H1 (cell line): ENCODE measurements around the gene POLE. TPM values are rescaled to one million over a fixed set of nuclear protein-coding genes. Genes with fewer than 3 reads are reported as not detected.

ENCODE experiments used
- CTCF ChIA-PET: fragments of 300-600 bp; sonication (Branson Sonifier 250); formaldehyde crosslinking; loops from one replicate; lab custom pipeline; 2021; ENCODE audit not compliant: partially characterized antibody; lab: Charles Lee
- POLR2A ChIA-PET: fragments of 300-600 bp; sonication (Branson Sonifier 250); formaldehyde crosslinking; loops from one replicate; lab custom pipeline; 2021; ENCODE audit warnings: inconsistent platforms; ENCODE audit not compliant: partially characterized antibody; lab: Charles Lee
- DNase-seq, 2 experiments: peaks; one replicate each; pipeline versions ENCODE4 v3.0.0 to v3.0.0-alpha.2; 2010 to 2022; ENCODE audit warnings: low spot score in 2 of 2, low read depth in 1 of 2, mixed read lengths in 1 of 2
- FAIRE-seq: peaks from 2 replicates; lab custom pipeline; 2011; peaks lifted over from hg19 to GRCh38; lab: Jason Lieb, UNC
- H2AFZ ChIP-seq: 2 replicates; pipeline ENCODE4 v1.8.1; 2012; ENCODE audit warnings: low read length, inconsistent platforms
- H2AK5ac ChIP-seq: 2 replicates; pipeline ENCODE4 v1.6.1; 2013; ENCODE audit warnings: low read depth, low read length
- H2BK120ac ChIP-seq: replicated peaks from 2 replicates; pipeline ENCODE3; 2013; ENCODE audit warnings: low read depth, low read length, inconsistent platforms
- H2BK12ac ChIP-seq: 2 replicates; pipeline ENCODE4 v1.6.1; 2013; ENCODE audit warnings: low read depth, low read length
- H2BK15ac ChIP-seq: 2 replicates; pipeline ENCODE4 v1.6.1; 2013; ENCODE audit warnings: low read length
- H2BK20ac ChIP-seq: 2 replicates; pipeline ENCODE4 v1.6.1; 2013; ENCODE audit warnings: low read length
- H2BK5ac ChIP-seq: 2 replicates; pipeline ENCODE4 v1.6.1; 2013; ENCODE audit warnings: low read depth, low read length
- H3K14ac ChIP-seq: 2 replicates; pipeline ENCODE4 v1.6.1; 2013; ENCODE audit warnings: inconsistent platforms; ENCODE audit not compliant: insufficient read length
- H3K18ac ChIP-seq: 2 replicates; pipeline ENCODE4 v1.6.1; 2013; ENCODE audit warnings: low read length; ENCODE audit errors: extremely low read depth
- H3K23ac ChIP-seq: 2 replicates; pipeline ENCODE4 v1.6.1; 2013; ENCODE audit warnings: inconsistent platforms; ENCODE audit not compliant: insufficient read length
- H3K23me2 ChIP-seq: 2 replicates; pipeline ENCODE4 v1.6.1; 2013; ENCODE audit warnings: low read depth, low read length
- H3K27ac ChIP-seq: 2 replicates; pipeline ENCODE4 v1.6.1; 2011; ENCODE audit warnings: low read depth, low read length, inconsistent platforms
- H3K27me3 ChIP-seq, 4 experiments: replicated peaks in 1 of 4; 1 replicate in 1 of 4; 2 replicates in 3 of 4; pipeline versions ENCODE4 v1.6.1 to v1.8.1; 2011 to 2013; ENCODE audit warnings: low read length in 3 of 4, mild to moderate bottlenecking in 3 of 4, inconsistent platforms in 2 of 4, mixed read lengths in 2 of 4, moderate library complexity in 1 of 4; ENCODE audit not compliant: control insufficient read depth in 3 of 4, insufficient read depth in 3 of 4; ENCODE audit errors: extremely low read depth in 1 of 4
- H3K36me3 ChIP-seq, 4 experiments: 2 replicates each; pipeline versions ENCODE4 v1.6.1 to v1.8.1; 2011 to 2013; ENCODE audit warnings: mild to moderate bottlenecking in 4 of 4, low read length in 3 of 4, moderate library complexity in 2 of 4, control low read depth in 1 of 4, inconsistent platforms in 1 of 4; ENCODE audit not compliant: insufficient read depth in 4 of 4, control insufficient read depth in 2 of 4
- H3K4ac ChIP-seq: replicated peaks from 2 replicates; pipeline ENCODE3; 2013; ENCODE audit warnings: low read length, low read depth, mixed read lengths, inconsistent platforms; ENCODE audit not compliant: insufficient read length
- H3K4me1 ChIP-seq, 4 experiments: replicated peaks in 1 of 4; 1 replicate in 1 of 4; 2 replicates in 3 of 4; pipeline versions ENCODE4 v1.6.1 to v1.8.1; 2011 to 2013; ENCODE audit warnings: low read length in 3 of 4, inconsistent platforms in 2 of 4, mixed read lengths in 1 of 4; ENCODE audit not compliant: insufficient read depth in 4 of 4, control insufficient read depth in 3 of 4
- H3K4me2 ChIP-seq, 2 experiments: 2 replicates each; pipeline versions ENCODE4 v1.6.1 to v1.8.1; 2011 to 2013; ENCODE audit warnings: low read depth in 2 of 2, low read length in 2 of 2, control low read depth in 1 of 2, inconsistent platforms in 1 of 2, mild to moderate bottlenecking in 1 of 2; ENCODE audit not compliant: insufficient read depth in 1 of 2
- H3K4me3 ChIP-seq, 4 experiments: fragments of 200-600, 300-600 bp in 1 of 4; sonication (generic), shearing (Covaris generic), sonication (Bioruptor Twin) in 1 of 4; 2 replicates each; pipeline versions ENCODE4 v1.5.1 to v1.8.1; 2011 to 2016; ENCODE audit warnings: low read length in 4 of 4, low read depth in 3 of 4, control low read depth in 2 of 4, inconsistent platforms in 2 of 4, mild to moderate bottlenecking in 2 of 4, mixed read lengths in 1 of 4, moderate library complexity in 1 of 4; ENCODE audit not compliant: insufficient read depth in 2 of 4; ENCODE audit errors: extremely low read depth in 1 of 4
- H3K56ac ChIP-seq: replicated peaks from 2 replicates; pipeline ENCODE3; 2013; ENCODE audit warnings: low read depth, mild to moderate bottlenecking, mixed read lengths, low read length, inconsistent platforms; ENCODE audit not compliant: insufficient read length
- H3K79me1 ChIP-seq: 2 replicates; pipeline ENCODE4 v1.6.1; 2013; ENCODE audit warnings: low read depth, low read length, control low read depth
- H3K79me2 ChIP-seq, 2 experiments: 2 replicates each; pipeline versions ENCODE4 v1.6.1 to v1.8.1; 2012 to 2013; ENCODE audit warnings: low read length in 2 of 2, mild to moderate bottlenecking in 2 of 2, inconsistent platforms in 1 of 2; ENCODE audit not compliant: insufficient read depth in 2 of 2, control insufficient read depth in 1 of 2
- H3K9ac ChIP-seq, 4 experiments: replicated peaks in 1 of 4; 1 replicate in 1 of 4; 2 replicates in 3 of 4; pipeline versions ENCODE4 v1.6.1 to v1.8.1; 2011 to 2013; ENCODE audit warnings: low read depth in 3 of 4, low read length in 3 of 4, control low read depth in 2 of 4, mild to moderate bottlenecking in 2 of 4, moderate library complexity in 2 of 4, inconsistent platforms in 1 of 4; ENCODE audit errors: extremely low read depth in 1 of 4
- H3K9me3 ChIP-seq, 2 experiments: 2 replicates each; pipeline versions ENCODE4 v1.6.1 to v1.8.1; 2012 to 2013; ENCODE audit warnings: mild to moderate bottlenecking in 2 of 2, moderate library complexity in 2 of 2, control low read depth in 1 of 2, inconsistent platforms in 1 of 2, low read depth in 1 of 2, low read length in 1 of 2, mixed read lengths in 1 of 2; ENCODE audit not compliant: insufficient read depth in 2 of 2
- H4K20me1 ChIP-seq, 2 experiments: replicated peaks in 1 of 2; 2 replicates each; pipeline versions ENCODE3 to v1.8.1; 2011 to 2013; ENCODE audit warnings: inconsistent platforms in 2 of 2, low read length in 2 of 2, mild to moderate bottlenecking in 1 of 2; ENCODE audit not compliant: insufficient read depth in 2 of 2, control insufficient read depth in 1 of 2
- H4K5ac ChIP-seq: 2 replicates; pipeline ENCODE4 v1.6.1; 2013; ENCODE audit warnings: low read length, low read depth, mixed read lengths, inconsistent platforms; ENCODE audit not compliant: insufficient read length
- H4K8ac ChIP-seq: 2 replicates; pipeline ENCODE4 v1.8.0; 2013; ENCODE audit warnings: mild to moderate bottlenecking, moderate library complexity, low read length, inconsistent platforms; ENCODE audit not compliant: insufficient read depth; ENCODE audit errors: extremely low read depth
- H4K91ac ChIP-seq: replicated peaks from 2 replicates; pipeline ENCODE3; 2013; ENCODE audit warnings: low read length, mixed read lengths, inconsistent platforms; ENCODE audit not compliant: insufficient read length
- ATF3 ChIP-seq: IDR thresholded peaks from 2 replicates; pipeline ENCODE4 v1.6.1; 2011; ENCODE audit warnings: low read depth, mild to moderate bottlenecking, low read length; ENCODE audit not compliant: insufficient read depth
- CHD1 ChIP-seq: IDR thresholded peaks from 2 replicates; pipeline ENCODE4 v1.6.1; 2012; ENCODE audit warnings: low read depth, low read length, improper control_type of control experiment
- E2F6 ChIP-seq: IDR thresholded peaks from 2 replicates; pipeline ENCODE4 v1.6.1; 2012; ENCODE audit warnings: inconsistent platforms
- EP300 ChIP-seq, 2 experiments: IDR thresholded peaks; 1 replicate in 1 of 2; 2 replicates in 1 of 2; pipeline ENCODE4 v1.6.1; 2011 to 2012; ENCODE audit warnings: low read depth in 2 of 2, low read length in 2 of 2, mild to moderate bottlenecking in 2 of 2, borderline replicate concordance in 1 of 2, inconsistent platforms in 1 of 2, moderate library complexity in 1 of 2
- FOSL1 ChIP-seq: IDR thresholded peaks from 2 replicates; pipeline ENCODE4 v1.6.1; 2011; ENCODE audit warnings: mild to moderate bottlenecking, low read depth, low read length, moderate library complexity; ENCODE audit not compliant: insufficient read depth
- POLR2AphosphoS5 ChIP-seq: IDR thresholded peaks from 2 replicates; pipeline ENCODE4 v1.6.1; 2011; ENCODE audit warnings: low read depth, low read length
- POU5F1 ChIP-seq: IDR thresholded peaks from 2 replicates; pipeline ENCODE4 v1.6.1; 2011; ENCODE audit warnings: low read depth, mild to moderate bottlenecking, low read length, moderate library complexity
- USF2 ChIP-seq: IDR thresholded peaks from 2 replicates; pipeline ENCODE4 v1.6.1; 2011; ENCODE audit warnings: low read length, improper control_type of control experiment
- YY1 ChIP-seq: IDR thresholded peaks from 2 replicates; pipeline ENCODE4 v1.6.1; 2011; ENCODE audit warnings: low read depth, mild to moderate bottlenecking, low read length
- WGBS, 2 experiments: shearing (Covaris generic) in 1 of 2; methylation state at CpG; one replicate each; pipeline versions ENCODE4 v1.1.6 to v1.1.7; 2013 to 2015; ENCODE audit warnings: low lambda C conversion rate in 2 of 2, mixed read lengths in 2 of 2, inconsistent platforms in 1 of 2, low coverage in 1 of 2, missing lambda C conversion rate in 1 of 2; ENCODE audit not compliant: insufficient replicate concordance in 2 of 2, insufficient coverage in 1 of 2, insufficient read length in 1 of 2; ENCODE audit errors: extremely low coverage in 1 of 2, missing lambda C conversion rate in 1 of 2; 5-methylcytosine and 5-hydroxymethylcytosine counted together
- polyA plus RNA-seq, 7 experiments: library from polyadenylated mRNA; depleted of rRNA in 3 of 7; stranded (reverse) in 5 of 7; unstranded in 2 of 7; fragments of >200 nt in 5 of 7; fragments of 200-250 nt in 2 of 7; gene quantifications; 1 replicate in 5 of 7; 2 replicates in 1 of 7; 4 replicates in 1 of 7; pipeline versions ENCODE4 v1.2.1 to v1.2.3, GENCODE V29; 2011 to 2013; ENCODE audit warnings: missing spikeins in 2 of 7, mixed read lengths in 2 of 7
- total RNA-seq: library from RNA; stranded (reverse); fragmentation: NEBNext Ultra II Directional; extraction: Animal tissue kit (Norgen Biotek cat#: 25700); gene quantifications from 2 replicates; pipeline ENCODE4 v1.2.1, GENCODE V29; 2021

Gene POLE
- total and polyA plus RNA-seq, 2 of the 8 experiments (the other 6 are each of a cell fraction or from before 2014, with no cell fraction given): 59.7 to 115 TPM

- Histone ChIP-seq H3K36me3 (peaks cover 39 to 88% (median 77%) of the 10 kb centered on the region in 4 experiments), H3K4me2 (no peak overlapping the region), H4K20me1 (peaks cover 4 to 25% of the 10 kb centered on the region in 2 experiments), H3K79me1 (no peaks in the 10 kb centered on the region), H3K14ac (no peak overlapping the region), H2AK5ac (no peak overlapping the region), H3K27me3 (no peaks in the 10 kb centered on the region), H4K8ac (no peak overlapping the region), H2BK15ac (no peak overlapping the region), H4K5ac (no peak overlapping the region), H3K9me3 (no peaks in the 10 kb centered on the region), H2AFZ (no peak overlapping the region), H3K56ac (no peak overlapping the region), H2BK5ac (no peak overlapping the region; the same call in 1 of the 2 replicates), H3K4me1 (no peaks in the 10 kb centered on the region), H3K23me2 (no peaks in the 10 kb centered on the region), H2BK12ac (no peak overlapping the region), H3K4ac (no peak overlapping the region), H3K18ac (no peak overlapping the region), H4K91ac (no peak overlapping the region), H3K79me2 (no peaks in the 10 kb centered on the region), H3K23ac (no peak overlapping the region), H2BK120ac (no peak overlapping the region), H3K9ac (no peak overlapping the region), H3K27ac (no peak overlapping the region), H3K4me3 (no peak overlapping the region), H2BK20ac (no peak overlapping the region)
- POLR2A ChIA-PET: interaction anchor here (0.6 to 0.7 kb wide), 3 partner anchors 10 to 117 kb away, joined by 3 to 4 read pairs (median 3); no protein-coding TSS in a partner anchor
- CTCF ChIA-PET: interaction anchor here (2.2 to 9.3 kb wide), 3 partner anchors 9 to 20 kb away, joined by 6 to 61 read pairs (median 11); no protein-coding TSS in a partner anchor
- 92% methylated on average over 18 of the region's 21 CpGs; no CpG with 5 or more reads in 1 of the 2 experiments for WGBS, 2 experiments
- FAIRE-seq (no peak), DNase-seq (no peak)
- TF ChIP-seq E2F6: no peak
- TF ChIP-seq EP300 (IDR thresholded peaks at IDR 0.05; ENCODE audit: borderline replicate concordance in 1 of 2, low read depth in 2 of 2, low read length in 2 of 2): no peak
- TF ChIP-seq FOSL1: no peak
- TF ChIP-seq POLR2AphosphoS5: no peak
- TF ChIP-seq YY1: no peak
- no peak for TF ChIP-seq ATF3
- TF ChIP-seq POU5F1: no peak
- TF ChIP-seq CHD1: no peak
- TF ChIP-seq USF2: no peak
Observed at GRCh38 chr12:132634411-132634990, 52.6 kb downstream of the POLE start.
